K562 (cell line): Measurements from ENCODE around the gene RAI1. TPM values are rescaled to one million over a fixed set of nuclear protein-coding genes. Genes with fewer than 3 reads are reported as not detected.

Source experiments
- EHMT2 ChIP-seq: fragments of 450-650 bp; IDR thresholded peaks from 2 replicates; pipeline ENCODE4 v1.6.1; 2018; ENCODE audit warnings: antibody characterized with exemption
- ELK3 ChIP-seq: fragments of 450-650 bp; formaldehyde crosslinking; IDR thresholded peaks from 2 replicates; pipeline ENCODE4 v1.4.0; 2020; ENCODE audit warnings: mild to moderate bottlenecking
- FIP1L1 ChIP-seq: fragments of 200-400 bp; formaldehyde crosslinking; IDR thresholded peaks from 2 replicates; pipeline ENCODE4 v1.6.1; 2018; ENCODE audit warnings: mild to moderate bottlenecking, low read depth, low read length; ENCODE audit not compliant: poor library complexity, severe bottlenecking
- KAT7 ChIP-seq: sonication (generic); formaldehyde crosslinking; IDR thresholded peaks from 2 replicates; pipeline ENCODE4 v1.8.0; 2022; ENCODE audit warnings: missing genetic modification reagents, mild to moderate bottlenecking, borderline replicate concordance
- NFRKB ChIP-seq: fragments of 450-650 bp; IDR thresholded peaks from 2 replicates; pipeline ENCODE4 v1.6.1; 2016; ENCODE audit warnings: low read depth
- SIX5 ChIP-seq, 2 experiments: IDR thresholded peaks; 2 replicates each; pipeline ENCODE4 v1.6.1; 2011; ENCODE audit warnings: low read length in 2 of 2, borderline replicate concordance in 1 of 2, low read depth in 1 of 2, mild to moderate bottlenecking in 1 of 2, moderate library complexity in 1 of 2; ENCODE audit not compliant: insufficient read depth in 1 of 2
- SRSF3 ChIP-seq: fragments of 200-400 bp; formaldehyde crosslinking; IDR thresholded peaks from 2 replicates; pipeline ENCODE4 v1.6.1; 2016; ENCODE audit warnings: mild to moderate bottlenecking, low read length, moderate library complexity; ENCODE audit not compliant: insufficient read depth
- polyA plus RNA-seq, 8 experiments: library from polyadenylated mRNA; depleted of rRNA in 4 of 8; stranded (reverse) in 5 of 8; unstranded in 3 of 8; fragments of >200 nt; fragmentation: Nextera tagmentation in 2 of 8; fragmentation: Illumina TruSeq in 1 of 8; extraction: Ambion mirVana in 2 of 8; extraction: Trizol in 1 of 8; gene quantifications; 2 replicates each; pipeline versions ENCODE4 v1.2.1 to v1.2.3, GENCODE V29; 2011 to 2014; ENCODE audit warnings: inconsistent platforms in 1 of 8, missing spikeins in 1 of 8
- total RNA-seq, 7 experiments: library from RNA; depleted of rRNA in 6 of 7; stranded (reverse); fragments of >200 nt in 6 of 7; fragmentation: Illumina TruSeq in 2 of 7; extraction: Trizol in 2 of 7; gene quantifications; 2 replicates each; pipeline versions ENCODE4 v1.2.1 to v1.2.3, GENCODE V29; 2011 to 2021; ENCODE audit warnings: low replicate concordance in 1 of 7
- TF ChIP-seq, protein P1 (sequence below): fragments of 200-800 bp; sonication (Bioruptor generic); IDR thresholded peaks from 2 replicates; pipeline ENCODE4 v1.6.1; 2016; ENCODE audit warnings: missing genetic modification characterization, missing compliant biosample characterization
- TF ChIP-seq, protein P2 (sequence below): fragments of 250-450 bp; sonication (Bioruptor Pico); IDR thresholded peaks from 2 replicates; pipeline ENCODE4 v1.9.0; 2021; ENCODE audit warnings: mild to moderate bottlenecking, inconsistent platforms
- TF ChIP-seq, protein P3 (sequence below): fragments of 250-450 bp; sonication (Bioruptor Pico); IDR thresholded peaks from 2 replicates; pipeline ENCODE4 v1.8.0; 2022; ENCODE audit warnings: moderate library complexity, mild to moderate bottlenecking, inconsistent platforms
- TF ChIP-seq, protein P4 (sequence below): IDR thresholded peaks from 2 replicates; pipeline ENCODE4 v1.6.1; 2011; ENCODE audit warnings: borderline replicate concordance, low read depth, mild to moderate bottlenecking, moderate library complexity, low read length; ENCODE audit not compliant: insufficient read depth, poor library complexity, severe bottlenecking

RAI1 gene
- total and polyA plus RNA-seq, 9 of the 15 experiments (the other 6 are each of a cell fraction or from before 2014, with no cell fraction given), result 0.68 to 19.9 (median 5.5) TPM

DNA sequence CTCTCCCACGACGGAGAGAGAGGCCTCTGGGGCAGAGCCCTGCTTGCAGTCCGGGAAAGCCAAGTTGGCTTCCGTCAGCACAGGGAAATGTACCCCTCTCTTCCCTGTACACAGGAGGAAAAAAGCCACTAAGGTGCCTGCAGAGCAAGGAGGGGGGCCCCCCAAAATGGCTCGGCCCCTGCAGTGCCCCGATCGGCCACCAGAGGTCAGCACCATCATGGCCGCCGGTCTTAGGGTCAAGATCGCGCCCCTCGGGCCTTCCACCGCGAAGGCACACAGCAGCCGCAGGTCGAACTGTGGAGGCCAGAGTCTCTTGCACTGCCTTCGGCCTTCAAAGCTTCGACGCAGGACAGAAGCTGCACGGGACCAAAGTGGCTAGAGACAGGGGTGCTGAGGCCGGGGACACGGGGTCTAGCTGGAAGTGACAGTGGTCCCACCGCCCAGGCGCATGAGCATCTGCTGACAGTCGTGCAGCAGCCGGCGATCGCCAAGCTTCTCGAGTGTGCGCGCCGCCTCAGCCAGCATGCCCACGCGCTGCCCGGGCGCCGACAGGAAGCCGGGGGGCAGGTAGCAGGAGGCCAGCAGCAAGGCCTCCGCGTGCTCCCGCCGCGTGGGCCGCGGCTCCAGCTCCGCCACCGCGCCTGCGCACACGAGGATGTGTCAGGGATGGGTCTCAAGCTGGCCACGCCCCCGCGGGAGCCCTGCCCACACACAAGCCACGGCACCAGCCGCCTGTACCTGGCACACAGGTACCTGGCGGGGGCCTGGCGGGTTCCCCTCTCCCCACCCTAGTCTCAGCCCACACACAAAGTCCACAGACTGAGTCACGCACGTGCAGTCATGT, 131.2 kb downstream of the RAI1 start (continued):
- TF ChIP-seq, protein P1, sequence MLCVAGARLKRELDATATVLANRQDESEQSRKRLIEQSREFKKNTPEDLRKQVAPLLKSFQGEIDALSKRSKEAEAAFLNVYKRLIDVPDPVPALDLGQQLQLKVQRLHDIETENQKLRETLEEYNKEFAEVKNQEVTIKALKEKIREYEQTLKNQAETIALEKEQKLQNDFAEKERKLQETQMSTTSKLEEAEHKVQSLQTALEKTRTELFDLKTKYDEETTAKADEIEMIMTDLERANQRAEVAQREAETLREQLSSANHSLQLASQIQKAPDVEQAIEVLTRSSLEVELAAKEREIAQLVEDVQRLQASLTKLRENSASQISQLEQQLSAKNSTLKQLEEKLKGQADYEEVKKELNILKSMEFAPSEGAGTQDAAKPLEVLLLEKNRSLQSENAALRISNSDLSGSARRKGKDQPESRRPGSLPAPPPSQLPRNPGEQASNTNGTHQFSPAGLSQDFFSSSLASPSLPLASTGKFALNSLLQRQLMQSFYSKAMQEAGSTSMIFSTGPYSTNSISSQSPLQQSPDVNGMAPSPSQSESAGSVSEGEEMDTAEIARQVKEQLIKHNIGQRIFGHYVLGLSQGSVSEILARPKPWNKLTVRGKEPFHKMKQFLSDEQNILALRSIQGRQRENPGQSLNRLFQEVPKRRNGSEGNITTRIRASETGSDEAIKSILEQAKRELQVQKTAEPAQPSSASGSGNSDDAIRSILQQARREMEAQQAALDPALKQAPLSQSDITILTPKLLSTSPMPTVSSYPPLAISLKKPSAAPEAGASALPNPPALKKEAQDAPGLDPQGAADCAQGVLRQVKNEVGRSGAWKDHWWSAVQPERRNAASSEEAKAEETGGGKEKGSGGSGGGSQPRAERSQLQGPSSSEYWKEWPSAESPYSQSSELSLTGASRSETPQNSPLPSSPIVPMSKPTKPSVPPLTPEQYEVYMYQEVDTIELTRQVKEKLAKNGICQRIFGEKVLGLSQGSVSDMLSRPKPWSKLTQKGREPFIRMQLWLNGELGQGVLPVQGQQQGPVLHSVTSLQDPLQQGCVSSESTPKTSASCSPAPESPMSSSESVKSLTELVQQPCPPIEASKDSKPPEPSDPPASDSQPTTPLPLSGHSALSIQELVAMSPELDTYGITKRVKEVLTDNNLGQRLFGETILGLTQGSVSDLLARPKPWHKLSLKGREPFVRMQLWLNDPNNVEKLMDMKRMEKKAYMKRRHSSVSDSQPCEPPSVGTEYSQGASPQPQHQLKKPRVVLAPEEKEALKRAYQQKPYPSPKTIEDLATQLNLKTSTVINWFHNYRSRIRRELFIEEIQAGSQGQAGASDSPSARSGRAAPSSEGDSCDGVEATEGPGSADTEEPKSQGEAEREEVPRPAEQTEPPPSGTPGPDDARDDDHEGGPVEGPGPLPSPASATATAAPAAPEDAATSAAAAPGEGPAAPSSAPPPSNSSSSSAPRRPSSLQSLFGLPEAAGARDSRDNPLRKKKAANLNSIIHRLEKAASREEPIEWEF, result no peak
- no peak for TF ChIP-seq SIX5 (IDR thresholded peaks at IDR 0.05; ENCODE audit: borderline replicate concordance in 1 of 2, insufficient read depth in 1 of 2, low read depth in 1 of 2, low read length in 2 of 2)
- TF ChIP-seq SRSF3, result no peak
- peak; percentile 50 for TF ChIP-seq FIP1L1
- TF ChIP-seq NFRKB, result no peak
- TF ChIP-seq, protein P2, sequence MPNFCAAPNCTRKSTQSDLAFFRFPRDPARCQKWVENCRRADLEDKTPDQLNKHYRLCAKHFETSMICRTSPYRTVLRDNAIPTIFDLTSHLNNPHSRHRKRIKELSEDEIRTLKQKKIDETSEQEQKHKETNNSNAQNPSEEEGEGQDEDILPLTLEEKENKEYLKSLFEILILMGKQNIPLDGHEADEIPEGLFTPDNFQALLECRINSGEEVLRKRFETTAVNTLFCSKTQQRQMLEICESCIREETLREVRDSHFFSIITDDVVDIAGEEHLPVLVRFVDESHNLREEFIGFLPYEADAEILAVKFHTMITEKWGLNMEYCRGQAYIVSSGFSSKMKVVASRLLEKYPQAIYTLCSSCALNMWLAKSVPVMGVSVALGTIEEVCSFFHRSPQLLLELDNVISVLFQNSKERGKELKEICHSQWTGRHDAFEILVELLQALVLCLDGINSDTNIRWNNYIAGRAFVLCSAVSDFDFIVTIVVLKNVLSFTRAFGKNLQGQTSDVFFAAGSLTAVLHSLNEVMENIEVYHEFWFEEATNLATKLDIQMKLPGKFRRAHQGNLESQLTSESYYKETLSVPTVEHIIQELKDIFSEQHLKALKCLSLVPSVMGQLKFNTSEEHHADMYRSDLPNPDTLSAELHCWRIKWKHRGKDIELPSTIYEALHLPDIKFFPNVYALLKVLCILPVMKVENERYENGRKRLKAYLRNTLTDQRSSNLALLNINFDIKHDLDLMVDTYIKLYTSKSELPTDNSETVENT, result no peak
- no peak for TF ChIP-seq ELK3 (CRISPR knock-in tag)
- no peak for TF ChIP-seq EHMT2
- peak; percentile 62; the same call in 1 of the 2 replicates for TF ChIP-seq KAT7 (CRISPR knock-in tag)
- TF ChIP-seq, protein P3, sequence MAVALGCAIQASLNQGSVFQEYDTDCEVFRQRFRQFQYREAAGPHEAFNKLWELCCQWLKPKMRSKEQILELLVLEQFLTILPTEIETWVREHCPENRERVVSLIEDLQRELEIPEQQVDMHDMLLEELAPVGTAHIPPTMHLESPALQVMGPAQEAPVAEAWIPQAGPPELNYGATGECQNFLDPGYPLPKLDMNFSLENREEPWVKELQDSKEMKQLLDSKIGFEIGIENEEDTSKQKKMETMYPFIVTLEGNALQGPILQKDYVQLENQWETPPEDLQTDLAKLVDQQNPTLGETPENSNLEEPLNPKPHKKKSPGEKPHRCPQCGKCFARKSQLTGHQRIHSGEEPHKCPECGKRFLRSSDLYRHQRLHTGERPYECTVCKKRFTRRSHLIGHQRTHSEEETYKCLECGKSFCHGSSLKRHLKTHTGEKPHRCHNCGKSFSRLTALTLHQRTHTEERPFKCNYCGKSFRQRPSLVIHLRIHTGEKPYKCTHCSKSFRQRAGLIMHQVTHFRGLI, result no peak
- TF ChIP-seq, protein P4, sequence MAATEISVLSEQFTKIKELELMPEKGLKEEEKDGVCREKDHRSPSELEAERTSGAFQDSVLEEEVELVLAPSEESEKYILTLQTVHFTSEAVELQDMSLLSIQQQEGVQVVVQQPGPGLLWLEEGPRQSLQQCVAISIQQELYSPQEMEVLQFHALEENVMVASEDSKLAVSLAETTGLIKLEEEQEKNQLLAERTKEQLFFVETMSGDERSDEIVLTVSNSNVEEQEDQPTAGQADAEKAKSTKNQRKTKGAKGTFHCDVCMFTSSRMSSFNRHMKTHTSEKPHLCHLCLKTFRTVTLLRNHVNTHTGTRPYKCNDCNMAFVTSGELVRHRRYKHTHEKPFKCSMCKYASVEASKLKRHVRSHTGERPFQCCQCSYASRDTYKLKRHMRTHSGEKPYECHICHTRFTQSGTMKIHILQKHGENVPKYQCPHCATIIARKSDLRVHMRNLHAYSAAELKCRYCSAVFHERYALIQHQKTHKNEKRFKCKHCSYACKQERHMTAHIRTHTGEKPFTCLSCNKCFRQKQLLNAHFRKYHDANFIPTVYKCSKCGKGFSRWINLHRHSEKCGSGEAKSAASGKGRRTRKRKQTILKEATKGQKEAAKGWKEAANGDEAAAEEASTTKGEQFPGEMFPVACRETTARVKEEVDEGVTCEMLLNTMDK, result peak; percentile 70
